ENCODE results near the gene IL13. TPM values are rescaled to one million over a fixed set of nuclear protein-coding genes. Genes with fewer than 3 reads are reported as not detected.
A peak's percentile ranks its signal among the peaks of the same experiment; 100 is the strongest.
"Not testable (repeated sequence)": the region's sequence is repeated elsewhere in the genome, so short reads cannot be mapped to it uniquely, and the experiment has no call there.

IL13 gene
- total RNA-seq = not detected

- ATAC-seq = no peak
Observed at GRCh38 chr5:132657676-132658380, at the start of gene IL13. TSS of gene IL13 (plus strand) at chr5:132658173. CDS start at chr5:132658187, 14 bp downstream.

- ATAC-seq = no peak
Observed at GRCh38 chr5:132611965-132612364, 46.0 kb upstream of the IL13 start.

- ATAC-seq = no peak
Observed at GRCh38 chr5:132612846-132613245, 45.1 kb upstream of the IL13 start.

- no peak for ATAC-seq
Observed at GRCh38 chr5:132621699-132622098, 36.3 kb upstream of the IL13 start.

GRCh38 chr5:132622608-132623007, 35.4 kb upstream of the IL13 start:
- no peak for ATAC-seq

GRCh38 chr5:132627470-132627869, 30.5 kb upstream of the IL13 start:
- no peak for ATAC-seq

- no peak for ATAC-seq
Observed at GRCh38 chr5:132628814-132629213, 29.2 kb upstream of the IL13 start.

GRCh38 chr5:132629230-132629944, 28.6 kb upstream of the IL13 start:
- no peak for ATAC-seq

GRCh38 chr5:132633587-132633986, 24.4 kb upstream of the IL13 start:
- ATAC-seq = not testable (repeated sequence)

GRCh38 chr5:132635873-132636272, 22.1 kb upstream of the IL13 start:
- ATAC-seq = no peak

- no peak for ATAC-seq
Observed at GRCh38 chr5:132637241-132637640, 20.7 kb upstream of the IL13 start.

- no peak for ATAC-seq
Observed at GRCh38 chr5:132639706-132640130, 18.3 kb upstream of the IL13 start.

- ATAC-seq = no peak
Observed at GRCh38 chr5:132640613-132641012, 17.4 kb upstream of the IL13 start.

GRCh38 chr5:132641241-132641723, 16.7 kb upstream of the IL13 start:
- ATAC-seq = no peak

- no peak for ATAC-seq
Observed at GRCh38 chr5:132641841-132642240, 16.1 kb upstream of the IL13 start.

- no peak for ATAC-seq
Observed at GRCh38 chr5:132644177-132644576, 13.8 kb upstream of the IL13 start.

GRCh38 chr5:132646583-132647266, 11.2 kb upstream of the IL13 start:
- no peak for ATAC-seq

- no peak for ATAC-seq
Observed at GRCh38 chr5:132647473-132647872, 10.5 kb upstream of the IL13 start.

GRCh38 chr5:132648355-132648754, 9.6 kb upstream of the IL13 start:
- ATAC-seq = no peak

- no peak for ATAC-seq
Observed at GRCh38 chr5:132651838-132652469, 6.0 kb upstream of the IL13 start.

- ATAC-seq = no peak
Observed at GRCh38 chr5:132653716-132654115, 4.3 kb upstream of the IL13 start.

- peak; percentile 12 for ATAC-seq
Observed at GRCh38 chr5:132655821-132656773, 1.9 kb upstream of the IL13 start.

Measured in esophagus mucosa (tissue), 1 donor.